NCI-H2227 treated with DMSO at 0.1 percent for 48 hours (cell line): ENCODE results near the gene MRPS2.
"Not testable (repeated sequence)": the region's sequence is repeated elsewhere in the genome, so short reads cannot be mapped to it uniquely, and the experiment has no call there.

Experiments
- DNase-seq: peaks from one replicate; lab custom pipeline; 2025; lab: John Stamatoyannopoulos, UW

Gene MRPS2

GRCh38 chr9:135500525-135501260 is at the start of gene MRPS2:
Gene MRPS2, plus strand, starts transcription at chr9:135500682. Its CDS starts 29 bp downstream, at chr9:135500711.
- peak; percentile 43 for DNase-seq

DNA sequence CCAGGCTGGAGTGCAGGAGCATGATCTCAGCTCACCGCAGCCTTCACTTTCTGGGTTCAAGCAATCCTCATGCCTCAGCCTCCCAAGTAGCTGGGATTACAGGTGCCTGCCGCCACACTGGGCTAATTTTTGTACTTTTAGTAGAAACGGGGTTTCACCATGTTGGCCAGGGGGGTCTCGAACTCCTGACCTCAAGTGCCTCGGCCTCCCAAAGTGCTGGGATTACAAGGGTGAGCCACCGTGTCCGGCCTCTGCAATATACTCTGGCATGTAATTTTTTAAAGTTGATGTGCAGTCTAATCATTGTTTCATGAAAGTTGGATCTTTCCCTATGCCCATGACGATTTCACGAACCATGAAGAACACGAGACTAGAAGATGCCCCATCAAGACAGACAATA is 49.5 kb upstream of the MRPS2 start:
- DNase-seq, result no peak

DNA sequence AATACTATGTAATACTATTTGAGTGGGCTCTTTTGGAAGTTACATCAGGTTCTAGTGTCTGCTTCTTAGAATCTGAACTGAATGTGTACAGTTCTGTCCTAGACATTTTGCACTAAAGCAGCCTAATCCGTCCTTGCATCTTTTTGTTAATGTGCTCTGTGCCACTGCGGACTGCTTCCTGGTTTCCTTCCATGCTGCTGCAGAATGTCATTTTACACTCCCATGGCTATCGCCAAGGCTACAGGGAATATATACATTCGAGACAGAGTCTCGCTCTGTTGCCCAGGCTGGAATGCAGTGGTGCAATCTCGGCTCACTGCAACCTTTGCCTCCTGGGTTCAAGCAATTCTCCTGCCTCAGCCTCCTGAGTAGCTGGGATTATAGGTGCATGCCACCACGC is 48.6 kb upstream of the MRPS2 start:
- DNase-seq, result not testable (repeated sequence)

DNA sequence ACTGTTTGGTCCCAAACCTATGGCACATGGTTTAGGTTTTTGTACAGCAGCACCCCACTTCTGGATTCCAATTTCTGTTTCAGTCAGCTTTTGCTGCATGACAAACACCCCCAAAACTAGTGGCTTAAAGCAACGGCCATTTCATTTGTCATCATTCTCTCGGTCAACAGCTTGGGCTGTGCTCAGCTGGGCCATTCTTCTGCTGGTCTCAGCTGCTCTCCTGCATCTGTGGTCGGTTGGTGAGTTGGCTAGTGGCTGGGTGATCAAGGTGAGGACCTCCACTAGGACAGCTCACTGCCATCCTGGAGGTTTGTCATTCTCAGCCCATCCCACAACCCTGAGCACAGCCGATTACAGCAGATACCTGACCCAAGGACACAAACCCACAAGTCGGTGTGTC is 45.7 kb upstream of the MRPS2 start:
- DNase-seq, result no peak

GRCh38 chr9:135455401-135456030 is 45.0 kb upstream of the MRPS2 start:
- DNase-seq, result no peak

DNA sequence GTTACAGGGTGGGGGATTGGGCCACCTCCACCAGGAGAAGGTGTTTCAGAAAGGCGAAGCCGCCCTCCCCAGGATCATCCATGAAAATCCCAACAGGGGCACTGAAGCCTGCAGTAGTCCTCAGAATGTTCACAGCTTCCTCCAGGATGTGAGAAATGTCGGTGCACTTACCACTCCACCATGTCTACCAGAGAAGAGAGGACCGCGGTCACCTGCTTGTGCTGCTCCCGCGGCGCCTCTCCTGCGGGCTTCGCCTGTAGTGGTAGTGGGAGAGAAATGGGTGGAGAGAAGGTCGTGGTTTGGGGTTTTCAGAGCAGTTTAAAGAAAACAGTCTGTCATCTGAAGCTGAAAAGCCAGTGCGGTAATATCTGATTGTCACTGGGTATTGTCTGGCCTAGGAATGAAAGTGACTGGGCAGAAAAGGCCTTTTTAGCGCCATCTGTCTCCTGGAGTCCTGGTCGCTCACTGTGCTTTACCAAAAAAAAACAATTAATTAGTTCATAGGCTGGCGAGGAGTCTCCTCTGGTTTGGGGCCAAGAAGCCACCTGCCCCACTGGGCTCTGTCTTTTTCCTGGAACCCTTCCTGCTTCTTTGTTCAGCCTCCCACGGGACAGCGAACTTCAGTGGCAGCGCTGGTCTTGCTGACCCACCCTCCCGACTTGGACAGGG is 43.9 kb upstream of the MRPS2 start:
- DNase-seq, result no peak

DNA sequence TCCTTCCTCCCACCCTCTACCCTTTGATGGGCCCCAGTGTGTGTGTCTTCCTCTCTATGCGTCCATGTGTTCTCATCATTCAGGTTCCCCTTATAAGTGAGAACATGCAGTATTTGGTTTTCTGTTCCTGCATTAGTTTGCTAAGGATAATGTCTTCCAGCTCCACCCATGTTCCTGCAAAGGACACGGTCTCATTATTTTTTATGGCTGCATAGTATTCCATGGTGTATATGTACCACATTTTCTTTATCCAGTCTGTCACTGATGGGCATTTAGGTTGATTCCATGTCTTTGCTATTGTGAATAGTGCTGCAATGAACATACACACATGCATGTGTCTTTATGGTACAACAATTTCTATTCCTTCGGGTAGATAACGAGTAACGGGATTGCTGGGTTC is 42.0 kb upstream of the MRPS2 start:
- not testable (repeated sequence) for DNase-seq

DNA sequence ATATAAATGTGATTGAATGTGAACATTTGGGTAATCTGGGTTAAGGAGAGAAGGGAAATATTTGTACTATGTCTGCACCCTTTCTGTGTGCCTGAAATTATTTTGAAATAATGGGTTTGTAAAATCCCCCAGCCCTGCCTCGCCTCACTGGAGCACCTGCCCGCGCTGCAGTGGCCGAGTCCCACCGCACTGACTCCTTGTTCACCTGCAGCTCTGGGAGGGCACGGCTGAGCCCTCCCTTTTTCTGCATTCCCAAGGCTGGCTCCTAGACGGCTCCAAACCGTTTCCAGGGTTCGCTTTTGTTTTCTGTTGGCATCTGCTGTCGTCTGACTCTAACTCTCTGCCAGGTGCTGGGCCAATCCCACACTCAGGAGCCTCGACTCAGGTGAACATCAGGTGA is 38.5 kb upstream of the MRPS2 start:
- DNase-seq, result no peak

GRCh38 chr9:135463140-135463539 is 37.3 kb upstream of the MRPS2 start:
- no peak for DNase-seq

- no peak for DNase-seq
Observed at GRCh38 chr9:135464181-135464580, 36.3 kb upstream of the MRPS2 start.

- peak; percentile 17 for DNase-seq
Observed at GRCh38 chr9:135468854-135469521, 31.5 kb upstream of the MRPS2 start.

DNA sequence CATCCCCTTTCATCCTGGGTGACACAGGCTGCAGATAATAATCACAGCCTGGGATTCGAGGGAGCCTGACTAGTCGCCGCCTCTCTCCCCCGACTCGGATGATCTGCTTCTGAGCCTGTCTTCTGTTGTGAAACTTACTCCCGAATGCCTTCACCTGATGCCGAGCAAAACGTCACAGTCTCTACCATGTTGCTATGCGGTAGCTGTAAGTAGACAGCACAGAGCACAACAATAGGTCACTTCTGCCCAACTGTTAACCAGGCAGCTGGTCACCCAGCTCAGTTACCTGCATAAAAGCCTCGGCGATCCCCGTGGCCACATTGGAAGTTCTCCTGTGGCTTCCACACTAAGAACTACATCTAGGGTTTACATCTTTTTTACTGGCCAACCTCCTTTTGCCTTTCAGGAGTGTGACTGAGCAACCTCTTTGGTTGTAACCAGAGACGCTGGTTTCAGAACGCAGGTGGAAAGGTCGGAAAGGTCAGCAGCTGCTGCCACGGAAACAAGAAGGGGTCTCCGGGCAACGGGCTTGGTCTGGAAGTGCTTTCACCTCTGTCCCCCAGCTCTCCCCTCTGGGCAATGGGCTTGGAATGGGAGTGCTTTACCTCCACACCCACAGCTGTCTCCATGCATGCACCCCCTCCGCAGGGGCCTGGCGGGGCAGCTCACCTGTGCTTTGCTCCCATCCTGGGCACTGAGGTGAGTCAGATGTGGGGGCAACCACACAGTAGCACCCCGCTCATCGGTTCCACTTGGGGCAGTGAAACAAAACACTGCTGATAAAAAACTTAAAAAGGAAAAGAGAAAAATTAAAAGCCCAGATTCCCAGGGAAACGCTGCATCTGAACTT is 28.5 kb upstream of the MRPS2 start:
- DNase-seq, result no peak

- no peak for DNase-seq
Observed at GRCh38 chr9:135473972-135474543, 26.4 kb upstream of the MRPS2 start.

DNA sequence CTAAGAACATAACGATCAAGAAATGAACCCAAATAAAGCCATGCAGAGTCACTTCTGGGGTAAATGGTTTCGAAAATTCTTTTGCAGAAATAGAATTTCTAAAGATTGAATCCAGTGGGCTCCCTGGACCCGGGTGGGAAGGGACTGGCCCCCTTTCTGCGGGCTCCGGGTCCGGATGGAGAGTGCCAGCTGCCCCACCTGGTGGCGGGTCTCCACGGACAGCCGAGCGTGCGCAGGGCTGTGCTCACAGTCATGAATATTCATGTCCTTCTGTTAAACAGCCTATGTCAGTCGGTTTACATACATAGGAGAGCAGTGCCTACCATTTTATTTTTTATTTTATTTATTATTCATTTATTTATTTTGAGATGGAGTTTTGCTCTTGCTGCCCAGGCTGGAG is 25.6 kb upstream of the MRPS2 start:
- peak; percentile 30 for DNase-seq

GRCh38 chr9:135476561-135477355 is 23.7 kb upstream of the MRPS2 start:
- no peak for DNase-seq

DNA sequence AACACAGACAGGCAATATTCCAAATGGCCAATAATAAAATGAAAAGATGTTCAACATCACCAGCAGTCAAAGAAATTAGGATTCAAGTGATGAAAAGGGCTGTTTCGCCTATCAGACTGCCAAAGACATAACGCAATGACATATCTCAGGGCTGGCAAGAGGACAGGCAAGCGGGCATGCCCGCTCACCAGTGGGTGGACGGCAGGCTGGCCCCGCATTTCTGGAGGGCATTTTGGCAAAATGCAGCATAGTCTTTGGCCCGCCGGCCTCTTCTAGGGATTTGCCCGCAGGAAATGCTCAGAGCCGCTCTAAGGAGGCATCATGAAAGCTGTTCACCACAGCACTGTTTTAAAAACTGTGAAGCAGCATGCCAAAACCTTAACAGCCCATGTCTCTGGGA is 22.3 kb upstream of the MRPS2 start:
- DNase-seq, result no peak

DNA sequence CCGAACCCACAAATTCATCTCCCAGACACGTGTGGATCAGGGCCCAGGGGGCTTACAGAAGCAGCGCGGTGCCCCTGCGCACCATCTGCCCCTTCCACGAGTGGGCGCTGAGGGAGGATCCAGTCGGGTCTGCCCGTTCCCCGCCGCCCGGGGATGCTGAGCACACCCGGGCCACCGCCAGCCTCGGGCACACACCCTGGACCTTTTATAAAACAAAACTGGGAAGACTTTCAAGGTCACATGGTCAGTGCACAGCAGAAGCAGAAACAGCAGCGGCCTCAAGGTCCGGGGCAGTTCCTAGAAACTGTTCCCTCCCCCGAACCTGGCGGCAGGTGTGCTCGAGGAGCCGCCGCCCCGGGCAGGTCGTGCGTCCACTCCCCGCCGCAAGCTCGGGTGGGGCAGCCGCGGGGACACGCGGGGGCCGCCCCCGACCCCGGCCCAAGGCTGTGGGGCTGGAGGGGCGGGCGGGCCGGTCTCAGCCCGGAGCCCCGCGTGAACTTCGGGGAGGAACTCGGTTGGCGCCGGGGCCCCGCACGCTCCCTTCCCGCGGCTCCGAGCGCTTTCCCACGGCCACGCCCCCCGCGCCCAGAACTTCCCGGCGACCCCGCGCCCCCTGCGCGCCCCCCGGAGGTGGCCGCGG is 21.5 kb upstream of the MRPS2 start:
- DNase-seq, result no peak

DNA sequence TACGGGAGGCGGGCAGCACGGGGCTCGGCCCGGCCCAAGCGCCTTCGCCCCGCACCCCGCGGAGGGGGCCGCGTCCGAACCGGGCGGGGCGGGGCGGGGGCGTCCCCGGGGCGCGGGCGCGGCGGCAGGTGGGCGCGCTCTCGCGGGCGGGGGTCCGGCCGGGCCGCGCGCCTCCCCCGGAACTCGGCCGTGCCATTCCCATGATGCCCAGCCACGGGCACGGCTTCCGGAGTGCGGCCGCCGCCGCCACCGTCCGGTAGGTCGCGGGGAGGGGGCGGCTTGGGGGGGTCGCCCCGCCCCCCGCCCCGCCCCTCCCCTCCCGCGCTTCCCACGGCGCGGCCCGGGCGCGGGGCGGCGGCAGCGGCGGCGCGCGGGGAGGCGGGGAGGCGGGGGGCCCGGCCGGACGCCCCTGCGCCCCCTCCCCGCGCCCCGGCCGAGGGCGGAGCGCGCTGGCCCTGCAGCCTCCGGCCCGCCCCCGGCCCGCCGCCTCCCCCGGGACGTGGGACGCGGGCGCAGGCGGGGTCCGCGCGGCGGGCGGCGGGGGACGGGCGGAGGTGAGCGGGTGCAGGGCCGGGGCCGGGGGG is 20.9 kb upstream of the MRPS2 start, which contains the start of gene PPP1R26:
TSS of gene PPP1R26 (plus strand) at position 314 of the 584 bp plus-strand sequence. CDS start 4,729 bp downstream, outside the sequence.
- DNase-seq, result no peak
